Measurements from ENCODE around the gene IL5RA.

Gene IL5RA

GRCh38 chr3:3105815-3106214, 4.4 kb downstream of the IL5RA start:
- DNase-seq, result no peak

GRCh38 chr3:3105246-3105645, 4.9 kb downstream of the IL5RA start:
- DNase-seq, result no peak

GRCh38 chr3:3102751-3103150, 7.4 kb downstream of the IL5RA start:
- DNase-seq, result no peak

GRCh38 chr3:3101660-3102458, 8.3 kb downstream of the IL5RA start:
- no peak for DNase-seq

GRCh38 chr3:3097958-3098357, 12.2 kb downstream of the IL5RA start:
- DNase-seq, result no peak

- no peak for DNase-seq
Measured at GRCh38 chr3:3089017-3089416, 21.2 kb downstream of the IL5RA start.

GRCh38 chr3:3087716-3088465, 22.3 kb downstream of the IL5RA start:
- DNase-seq, result no peak

- no peak for DNase-seq
Measured at GRCh38 chr3:3087279-3087678, 22.9 kb downstream of the IL5RA start.

- no peak for DNase-seq
Measured at GRCh38 chr3:3086239-3086638, 23.9 kb downstream of the IL5RA start.

- no peak for DNase-seq
Measured at GRCh38 chr3:3085782-3086181, 24.4 kb downstream of the IL5RA start.

GRCh38 chr3:3084890-3085289, 25.3 kb downstream of the IL5RA start:
- DNase-seq, result no peak

- DNase-seq, result no peak
Measured at GRCh38 chr3:3082234-3082924, 27.8 kb downstream of the IL5RA start.

- no peak for DNase-seq
Measured at GRCh38 chr3:3081381-3082233, 28.6 kb downstream of the IL5RA start.

GRCh38 chr3:3080309-3080708, 29.9 kb downstream of the IL5RA start:
- DNase-seq, result no peak

- DNase-seq, result no peak
Measured at GRCh38 chr3:3074551-3075257, 35.5 kb downstream of the IL5RA start.

GRCh38 chr3:3071136-3071535, 39.0 kb downstream of the IL5RA start:
- DNase-seq, result no peak

- DNase-seq, result no peak
Measured at GRCh38 chr3:3069723-3070122, 40.5 kb downstream of the IL5RA start.

- DNase-seq, result no peak
Measured at GRCh38 chr3:3068358-3068881, 41.8 kb downstream of the IL5RA start.

- no peak for DNase-seq
Measured at GRCh38 chr3:3066910-3067309, 43.3 kb downstream of the IL5RA start.

- no peak for DNase-seq
Measured at GRCh38 chr3:3066378-3066777, 43.8 kb downstream of the IL5RA start.

- no peak for DNase-seq
Measured at GRCh38 chr3:3065876-3066275, 44.3 kb downstream of the IL5RA start.

GRCh38 chr3:3064297-3064696, 45.9 kb downstream of the IL5RA start:
- no peak for DNase-seq

Measured in activated CD4-positive, CD25-positive, alpha-beta regulatory T cell treated with anti-CD3 and anti-CD28 coated beads, Interleukin-2, amount 50 U/mL, for 72 hours (primary cell).